ENCODE results near the gene TUBGCP6.

Gene TUBGCP6, protein sequence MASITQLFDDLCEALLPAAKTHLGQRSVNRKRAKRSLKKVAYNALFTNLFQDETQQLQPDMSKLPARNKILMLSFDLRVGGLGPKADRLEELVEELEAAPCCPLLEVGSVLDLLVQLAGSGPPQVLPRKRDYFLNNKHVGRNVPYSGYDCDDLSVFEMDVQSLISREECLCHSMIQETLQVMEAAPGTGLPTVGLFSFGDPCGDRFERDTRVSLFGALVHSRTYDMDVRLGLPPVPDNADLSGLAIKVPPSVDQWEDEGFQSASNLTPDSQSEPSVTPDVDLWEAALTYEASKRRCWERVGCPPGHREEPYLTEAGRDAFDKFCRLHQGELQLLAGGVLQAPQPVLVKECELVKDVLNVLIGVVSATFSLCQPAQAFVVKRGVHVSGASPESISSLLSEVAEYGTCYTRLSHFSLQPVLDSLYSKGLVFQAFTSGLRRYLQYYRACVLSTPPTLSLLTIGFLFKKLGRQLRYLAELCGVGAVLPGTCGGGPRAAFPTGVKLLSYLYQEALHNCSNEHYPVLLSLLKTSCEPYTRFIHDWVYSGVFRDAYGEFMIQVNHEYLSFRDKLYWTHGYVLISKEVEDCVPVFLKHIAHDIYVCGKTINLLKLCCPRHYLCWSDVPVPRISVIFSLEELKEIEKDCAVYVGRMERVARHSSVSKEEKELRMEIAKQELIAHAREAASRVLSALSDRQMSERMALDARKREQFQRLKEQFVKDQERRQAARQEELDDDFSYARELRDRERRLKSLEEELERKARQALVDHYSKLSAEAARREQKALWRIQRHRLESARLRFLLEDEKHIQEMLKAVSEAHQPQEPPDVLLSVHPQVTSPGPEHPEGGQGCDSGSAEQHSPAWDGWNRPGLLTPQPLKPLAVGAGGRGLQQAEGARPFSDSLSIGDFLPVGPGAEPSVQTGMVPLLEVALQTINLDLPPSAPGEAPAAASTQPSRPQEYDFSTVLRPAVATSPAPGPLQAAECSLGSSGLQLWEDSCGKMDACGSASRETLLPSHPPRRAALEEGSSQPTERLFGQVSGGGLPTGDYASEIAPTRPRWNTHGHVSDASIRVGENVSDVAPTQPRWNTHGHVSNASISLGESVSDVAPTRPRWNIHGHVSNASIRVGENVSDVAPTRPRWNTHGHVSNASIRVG (N-terminal part only)

DNA sequence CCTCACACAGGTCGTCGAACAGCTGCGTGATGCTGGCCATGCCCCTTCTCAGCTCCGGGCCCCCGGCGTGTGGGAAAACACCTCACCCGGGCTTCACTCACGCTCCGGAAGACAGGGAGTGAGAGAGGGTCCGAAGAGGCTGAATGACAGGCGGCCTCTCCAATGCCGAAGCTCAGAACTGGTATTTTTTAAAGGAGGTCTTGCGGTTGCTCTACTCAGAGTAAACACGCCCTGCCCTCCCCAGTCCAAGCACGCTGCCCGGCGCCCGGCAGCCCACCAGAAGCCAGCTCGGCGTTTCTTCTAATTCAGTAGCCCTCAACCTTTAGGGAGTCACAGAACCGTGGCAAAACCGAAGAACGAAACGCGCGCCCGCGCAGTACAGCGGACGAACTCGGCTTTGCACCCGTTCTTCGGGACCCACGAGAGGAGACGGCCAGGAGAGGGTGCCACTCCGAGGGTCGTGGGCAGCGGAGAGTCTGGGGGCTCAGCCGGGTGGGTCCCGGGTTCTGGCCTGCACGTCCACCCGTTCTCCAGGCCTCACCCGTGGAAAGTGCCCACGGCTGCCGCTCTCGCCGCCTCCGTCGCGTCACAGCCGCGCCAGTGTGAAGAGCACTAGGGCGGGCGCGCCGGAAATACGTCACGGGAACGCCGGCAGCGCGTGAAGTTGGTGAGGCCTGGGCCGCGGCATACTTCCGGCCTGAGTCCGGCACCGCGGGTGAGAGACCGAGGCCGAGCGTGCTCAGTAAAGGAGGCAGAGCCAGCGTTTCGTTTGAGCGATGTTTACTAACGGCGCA lies at the start of gene TUBGCP6:
TUBGCP6 (minus strand) TSS at position 604 of the 794 bp plus-strand sequence; CDS start at position 40, 564 bp downstream.
- DNase-seq (ENCODE audit: low read depth in 2 of 2), result peak; percentile 90 to 92

- no peak for DNase-seq (ENCODE audit: low read depth in 2 of 2)
These were observed 49.5 kb upstream of the TUBGCP6 start for GRCh38 chr22:50294319-50294656.

DNA sequence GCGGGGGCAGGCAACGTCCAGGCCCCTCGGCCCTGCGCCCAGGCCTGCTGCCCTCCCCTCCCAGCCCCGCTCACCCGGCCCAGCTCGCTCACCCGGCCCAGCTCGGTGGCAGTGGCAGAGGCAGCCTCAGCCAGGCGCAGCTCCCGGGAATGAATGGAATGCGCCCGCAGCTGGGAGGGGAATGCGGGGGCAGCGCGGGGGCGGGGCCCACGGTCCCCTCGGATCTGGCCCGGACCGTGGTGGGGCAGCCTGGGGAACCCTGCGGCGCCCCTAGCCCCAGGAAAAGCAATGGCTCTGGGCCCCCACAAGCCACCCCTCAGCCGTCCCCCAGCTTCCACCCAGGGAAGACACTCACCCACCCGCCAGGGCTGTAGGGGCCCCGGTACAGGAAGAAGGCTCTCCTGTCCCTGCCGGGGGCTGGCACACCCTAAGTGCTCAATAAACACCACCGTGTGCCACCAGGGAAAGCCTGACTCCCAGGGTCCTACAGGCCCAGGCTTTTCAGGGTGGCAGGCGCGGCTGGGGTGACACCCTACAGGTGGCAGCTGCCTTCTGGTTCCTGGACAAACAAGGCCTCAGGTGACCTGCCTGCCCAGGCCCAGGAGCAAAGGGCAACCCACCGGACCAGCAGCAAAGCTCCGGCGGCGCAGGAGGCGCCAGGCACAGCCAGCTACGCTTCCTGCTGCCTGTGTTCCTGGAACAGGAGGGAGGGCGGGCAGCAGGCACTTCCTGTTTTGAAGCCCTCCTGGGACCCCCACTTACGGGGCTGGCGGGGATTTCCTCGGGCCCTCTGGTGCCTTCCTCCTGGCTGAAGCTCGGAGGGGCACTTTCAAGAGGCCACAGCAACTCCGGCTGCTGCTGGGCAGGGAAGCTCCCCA lies 48.9 kb upstream of the TUBGCP6 start:
- DNase-seq (ENCODE audit: low read depth in 2 of 2), result no peak

- no peak for DNase-seq (ENCODE audit: low read depth in 2 of 2)
These were observed 48.0 kb upstream of the TUBGCP6 start for GRCh38 chr22:50292643-50293440.

DNA sequence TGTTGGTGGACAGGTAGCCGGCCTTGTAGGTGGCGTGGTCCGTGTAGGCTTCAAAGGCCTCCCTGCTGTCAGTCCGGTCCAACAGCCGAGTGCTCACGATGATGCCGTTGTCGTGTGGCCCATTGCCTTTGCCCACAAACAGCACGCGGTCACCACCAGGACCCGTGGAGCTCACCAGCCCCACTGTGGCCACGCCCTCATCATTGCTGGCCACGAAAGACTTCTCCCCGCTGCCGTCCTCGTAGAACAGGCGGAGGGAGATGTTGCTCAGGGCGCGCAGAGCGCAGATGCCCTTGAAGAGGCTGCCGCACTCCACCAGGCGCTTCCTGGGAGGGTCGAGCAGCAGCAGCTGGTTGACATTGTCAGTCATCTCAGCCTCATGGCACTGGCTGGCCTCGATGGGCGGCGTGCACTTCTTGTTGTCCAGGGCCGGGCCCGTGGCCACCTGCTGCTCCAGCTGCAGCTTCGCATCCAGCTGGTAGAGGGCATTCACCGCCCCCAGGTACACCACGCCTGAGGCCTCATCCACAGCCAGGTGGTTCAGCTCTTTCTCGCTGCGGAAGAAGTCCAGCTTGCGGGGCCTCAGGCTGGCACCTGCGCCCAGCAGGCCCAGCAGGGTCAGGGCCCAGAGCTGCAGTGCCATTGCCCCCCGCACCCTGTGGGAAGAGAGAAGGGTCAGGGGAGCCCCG lies 45.3 kb upstream of the TUBGCP6 start:
- no peak for DNase-seq (ENCODE audit: low read depth in 2 of 2)

GRCh38 chr22:50289151-50289941 lies 44.5 kb upstream of the TUBGCP6 start:
- DNase-seq (ENCODE audit: low read depth in 2 of 2), result no peak

DNA sequence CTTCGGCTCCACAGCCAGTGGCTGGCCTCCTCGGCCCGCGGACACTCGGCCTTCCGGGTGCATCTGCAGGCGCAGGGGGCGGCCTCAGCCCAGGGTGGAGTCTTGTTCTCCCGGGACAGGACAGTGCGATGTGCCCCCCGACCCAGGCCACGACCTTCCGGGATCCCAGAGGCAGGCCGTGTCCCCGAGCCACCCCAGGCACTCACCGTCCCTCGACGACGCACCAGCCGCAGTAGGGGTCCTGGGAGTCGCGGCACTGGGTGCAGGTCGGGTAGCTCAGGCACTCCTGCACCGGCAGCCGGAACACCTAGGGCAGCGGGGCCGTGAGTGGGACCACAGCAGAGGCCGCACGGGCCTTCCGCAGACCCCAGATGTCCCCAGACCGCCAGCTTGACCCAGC lies 42.9 kb upstream of the TUBGCP6 start:
- no peak for DNase-seq (ENCODE audit: low read depth in 2 of 2)

GRCh38 chr22:50286701-50287318 lies 42.0 kb upstream of the TUBGCP6 start:
- no peak for DNase-seq (ENCODE audit: low read depth in 2 of 2)

GRCh38 chr22:50286275-50286674 lies 41.5 kb upstream of the TUBGCP6 start:
- no peak for DNase-seq (ENCODE audit: low read depth in 2 of 2)

DNA sequence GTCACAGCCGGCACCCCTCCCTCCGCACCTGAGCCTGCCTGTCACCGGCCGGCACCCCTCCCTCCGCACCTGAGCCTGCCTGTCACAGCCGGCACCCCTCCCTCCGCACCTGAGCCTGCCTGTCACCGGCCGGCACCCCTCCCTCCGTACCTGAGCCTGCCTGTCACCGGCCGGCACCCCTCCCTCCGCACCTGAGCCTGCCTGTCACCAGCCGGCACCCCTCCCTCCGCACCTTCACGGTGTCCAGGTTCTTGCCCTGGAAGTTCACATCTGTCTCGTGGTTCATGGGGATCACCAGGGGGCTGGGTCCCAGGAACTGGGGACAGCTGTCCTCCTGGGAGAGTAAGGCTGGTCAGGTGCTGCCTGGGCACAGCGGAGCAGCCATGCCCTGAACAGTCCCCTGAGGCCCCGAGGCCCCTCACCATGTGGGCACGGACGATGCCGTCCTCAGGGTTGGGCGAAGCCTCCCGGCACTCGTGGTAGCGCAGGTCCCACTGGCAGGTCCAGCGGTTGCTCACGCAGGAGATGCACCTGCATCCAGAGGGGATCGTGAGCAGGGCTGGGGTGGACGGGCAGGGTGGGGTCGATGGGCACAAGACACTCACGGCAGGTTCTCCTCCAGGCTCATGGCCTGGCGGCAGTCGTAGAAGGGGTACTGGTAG lies 40.9 kb upstream of the TUBGCP6 start:
- DNase-seq (ENCODE audit: low read depth in 2 of 2), result no peak

- DNase-seq (ENCODE audit: low read depth in 2 of 2), result no peak
These were observed 39.7 kb upstream of the TUBGCP6 start for GRCh38 chr22:50284479-50284878.

GRCh38 chr22:50283821-50284220 lies 39.0 kb upstream of the TUBGCP6 start:
- no peak for DNase-seq (ENCODE audit: low read depth in 2 of 2)

DNA sequence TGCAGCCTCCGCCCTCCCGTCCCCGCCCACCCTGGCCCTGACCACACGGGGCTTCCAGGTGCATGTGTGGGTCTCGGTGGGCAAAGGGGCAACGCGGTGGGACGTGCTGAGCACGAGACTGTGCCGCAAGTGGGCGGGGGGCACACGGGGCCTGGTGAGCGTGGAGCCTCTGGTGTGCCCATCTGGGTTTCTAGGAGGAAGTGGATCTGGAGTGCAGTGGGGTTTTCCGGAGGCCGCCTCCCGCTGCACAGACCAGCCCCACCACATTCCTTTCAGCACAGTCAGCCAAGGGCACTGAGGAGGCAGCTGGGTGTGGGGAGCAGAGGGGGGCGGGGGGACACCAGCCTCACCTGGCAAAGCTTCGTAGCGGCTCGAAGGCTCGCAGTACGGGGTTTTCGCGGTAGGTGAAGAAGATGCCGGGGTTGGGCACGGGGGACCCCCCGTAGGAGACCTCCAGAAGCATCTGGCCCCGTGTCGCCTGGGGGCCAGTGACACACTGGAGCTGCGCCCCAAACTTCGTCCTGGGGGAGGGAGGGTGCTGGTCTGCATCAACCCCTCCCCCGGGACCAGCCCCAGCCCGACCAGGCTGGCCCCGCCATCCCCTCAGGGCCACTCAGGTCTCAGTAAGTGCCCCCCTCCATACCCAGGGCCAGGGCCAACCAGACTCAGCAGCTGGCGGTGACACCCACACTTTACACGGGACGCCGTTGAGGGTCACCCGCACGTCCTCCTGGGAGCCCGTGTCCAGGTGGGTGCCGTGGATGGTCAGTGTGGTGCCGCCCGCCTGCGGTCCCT lies 37.7 kb upstream of the TUBGCP6 start:
- no peak for DNase-seq (ENCODE audit: low read depth in 2 of 2)

GRCh38 chr22:50281957-50282356 lies 37.1 kb upstream of the TUBGCP6 start:
- no peak for DNase-seq (ENCODE audit: low read depth in 2 of 2)

DNA sequence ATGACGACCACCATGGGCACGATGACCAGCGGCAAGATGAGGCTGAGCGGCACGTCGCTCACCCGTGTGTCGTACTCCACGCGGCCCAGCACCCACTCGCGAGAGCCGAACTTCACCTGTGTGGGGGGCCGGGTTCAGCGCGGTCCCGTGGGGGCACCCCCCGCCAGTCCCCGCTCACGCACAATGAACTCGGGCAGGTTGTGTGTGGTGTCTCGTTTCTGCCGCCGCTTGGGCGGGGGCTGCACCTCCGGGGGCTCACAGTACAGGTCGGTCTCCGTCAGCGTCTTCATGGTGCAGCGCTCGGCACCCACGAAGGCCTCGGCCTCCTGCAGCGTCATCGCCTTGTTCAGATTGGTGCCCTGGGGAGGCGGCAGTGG lies 36.5 kb upstream of the TUBGCP6 start:
- no peak for DNase-seq (ENCODE audit: low read depth in 2 of 2)

GRCh38 chr22:50280708-50281383 lies 36.0 kb upstream of the TUBGCP6 start:
- DNase-seq (ENCODE audit: low read depth in 2 of 2), result no peak
